ENCODE data around the gene SDHA.
A peak's percentile ranks its signal among the peaks of the same experiment; 100 is the strongest.
"Not testable (repeated sequence)": the region's sequence is repeated elsewhere in the genome, so short reads cannot be mapped to it uniquely, and the experiment has no call there.

The SDHA gene

GRCh38 chr5:207599-207998 lies 10.5 kb upstream of the SDHA start:
- no peak for DNase-seq (ENCODE audit: extremely low read depth, low read depth)
- TF ChIP-seq, protein P1, sequence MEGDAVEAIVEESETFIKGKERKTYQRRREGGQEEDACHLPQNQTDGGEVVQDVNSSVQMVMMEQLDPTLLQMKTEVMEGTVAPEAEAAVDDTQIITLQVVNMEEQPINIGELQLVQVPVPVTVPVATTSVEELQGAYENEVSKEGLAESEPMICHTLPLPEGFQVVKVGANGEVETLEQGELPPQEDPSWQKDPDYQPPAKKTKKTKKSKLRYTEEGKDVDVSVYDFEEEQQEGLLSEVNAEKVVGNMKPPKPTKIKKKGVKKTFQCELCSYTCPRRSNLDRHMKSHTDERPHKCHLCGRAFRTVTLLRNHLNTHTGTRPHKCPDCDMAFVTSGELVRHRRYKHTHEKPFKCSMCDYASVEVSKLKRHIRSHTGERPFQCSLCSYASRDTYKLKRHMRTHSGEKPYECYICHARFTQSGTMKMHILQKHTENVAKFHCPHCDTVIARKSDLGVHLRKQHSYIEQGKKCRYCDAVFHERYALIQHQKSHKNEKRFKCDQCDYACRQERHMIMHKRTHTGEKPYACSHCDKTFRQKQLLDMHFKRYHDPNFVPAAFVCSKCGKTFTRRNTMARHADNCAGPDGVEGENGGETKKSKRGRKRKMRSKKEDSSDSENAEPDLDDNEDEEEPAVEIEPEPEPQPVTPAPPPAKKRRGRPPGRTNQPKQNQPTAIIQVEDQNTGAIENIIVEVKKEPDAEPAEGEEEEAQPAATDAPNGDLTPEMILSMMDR (IDR thresholded peaks at IDR 0.05; ENCODE audit: low read depth, low read length, missing control alignments): no peak
- H3K4me3 ChIP-seq (replicated peaks; ENCODE audit: low read depth, low read length): no peak overlapping the region

DNA sequence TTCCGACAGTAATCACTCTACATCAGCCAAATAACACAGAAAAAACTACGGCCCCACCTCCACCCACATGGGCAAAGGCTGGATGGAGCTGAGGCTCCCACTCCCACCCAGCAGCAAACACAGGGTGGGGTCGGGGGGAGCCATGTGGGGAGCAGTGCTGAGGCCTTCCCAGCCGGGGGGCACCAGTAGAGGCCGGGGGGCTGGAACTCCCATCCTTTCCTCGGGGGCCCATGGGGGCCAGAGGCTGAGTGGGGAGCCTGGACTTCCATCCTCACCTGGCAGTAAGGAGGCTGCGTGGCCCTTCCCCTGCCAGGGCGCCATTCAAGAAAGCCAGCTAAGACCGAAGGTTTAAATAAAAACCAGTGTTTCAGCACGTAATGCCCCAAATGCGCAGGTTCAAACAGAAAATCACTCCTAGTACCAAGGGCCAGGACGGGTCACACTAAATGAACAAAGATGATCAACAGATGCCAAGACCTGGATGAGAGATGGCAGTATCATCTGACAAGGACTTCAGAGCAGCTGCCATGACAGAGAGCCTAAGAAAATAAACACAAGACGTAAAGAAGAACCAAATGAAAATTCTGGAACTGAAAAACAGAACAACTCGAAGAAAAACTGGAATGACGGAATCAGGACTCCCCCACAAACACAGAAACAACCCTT lies 9.5 kb upstream of the SDHA start:
- no peak for DNase-seq (ENCODE audit: extremely low read depth, low read depth)
- no peak overlapping the region for H3K4me3 ChIP-seq (replicated peaks; ENCODE audit: low read depth, low read length)
- TF ChIP-seq, protein P1 (IDR thresholded peaks at IDR 0.05; ENCODE audit: low read depth, low read length, missing control alignments): no peak

GRCh38 chr5:213803-214395 lies 4.2 kb upstream of the SDHA start:
- DNase-seq (ENCODE audit: extremely low read depth, low read depth): no peak
- H3K4me3 ChIP-seq (replicated peaks; ENCODE audit: low read depth, low read length): no peak overlapping the region
- TF ChIP-seq, protein P1 (IDR thresholded peaks at IDR 0.05; ENCODE audit: low read depth, low read length, missing control alignments): no peak

DNA sequence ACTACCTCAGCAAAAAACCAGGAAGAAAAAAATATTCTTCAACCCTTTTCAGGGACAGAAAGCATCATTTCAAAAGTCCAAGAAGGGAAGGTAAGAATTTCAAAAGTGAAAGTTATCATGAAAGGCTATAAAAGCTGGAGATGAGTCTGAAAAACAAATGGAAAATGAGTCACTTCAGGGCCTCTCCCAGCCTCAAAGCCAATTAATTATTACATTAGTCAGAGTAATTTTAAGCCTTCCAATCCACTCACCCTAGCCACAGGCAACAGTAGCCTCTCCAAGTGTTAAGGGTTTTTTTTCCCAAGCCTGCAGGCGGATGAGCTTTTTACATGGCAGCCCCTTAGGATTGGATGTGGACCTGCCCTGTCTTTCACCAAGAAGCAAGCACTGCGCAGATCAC lies 2.9 kb upstream of the SDHA start:
- not testable (repeated sequence) for DNase-seq (ENCODE audit: extremely low read depth, low read depth); H3K4me3 ChIP-seq (replicated peaks; ENCODE audit: low read depth, low read length)

DNA sequence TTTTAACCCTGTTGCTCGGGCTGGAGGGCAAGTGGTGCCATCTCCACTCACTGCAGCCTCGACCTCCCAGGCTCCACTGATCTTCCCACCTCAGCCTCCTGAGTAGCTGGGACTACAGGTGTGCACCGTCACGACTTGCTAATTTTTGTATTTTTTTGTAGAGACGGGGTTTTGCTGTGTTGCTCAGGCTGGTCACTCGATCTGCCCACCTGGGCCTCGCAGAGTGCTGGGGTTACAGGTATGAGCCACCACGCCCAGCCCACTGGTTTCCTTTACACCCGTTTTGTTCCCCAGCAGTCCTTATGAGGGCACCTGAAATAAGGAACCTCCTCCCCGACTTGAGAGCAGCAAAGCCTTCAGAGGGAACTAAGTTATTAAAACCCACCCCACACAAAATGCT lies 2.0 kb upstream of the SDHA start:
- H3K4me3 ChIP-seq (replicated peaks; ENCODE audit: low read depth, low read length); DNase-seq (ENCODE audit: extremely low read depth, low read depth): not testable (repeated sequence)

- no peak for DNase-seq (ENCODE audit: extremely low read depth, low read depth)
- TF ChIP-seq, protein P1 (IDR thresholded peaks at IDR 0.05; ENCODE audit: low read depth, low read length, missing control alignments): no peak
- peak overlapping the region; percentile 93 for H3K4me3 ChIP-seq (replicated peaks; ENCODE audit: low read depth, low read length)
Observed at GRCh38 chr5:218457-219291, 554 bp downstream of the SDHA start.

DNA sequence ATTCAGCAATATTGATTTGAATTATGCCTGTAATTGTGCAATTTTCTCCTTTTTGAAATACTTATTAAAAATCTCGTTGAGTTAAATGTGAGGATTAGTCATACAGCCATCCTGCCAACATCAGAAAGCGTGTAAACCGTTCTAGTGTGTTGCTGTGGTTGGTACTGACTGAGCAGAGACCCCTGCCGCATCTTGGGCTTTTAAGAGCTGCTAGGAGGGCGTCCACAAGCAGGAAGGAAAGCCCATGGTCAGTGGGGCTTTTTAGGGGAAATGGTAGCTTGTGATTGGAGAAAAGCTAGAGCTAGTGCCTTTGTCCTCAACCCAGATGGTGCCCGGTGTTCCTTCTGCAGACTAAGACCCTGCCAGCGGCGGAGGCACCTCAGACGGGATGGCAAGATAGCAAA lies 1.3 kb downstream of the SDHA start:
- TF ChIP-seq, protein P1 (IDR thresholded peaks at IDR 0.05; ENCODE audit: low read depth, low read length, missing control alignments): no peak
- H3K4me3 ChIP-seq (replicated peaks; ENCODE audit: low read depth, low read length): peak overlapping the region; percentile 93
- DNase-seq (ENCODE audit: extremely low read depth, low read depth): no peak
